GM19328 (cell line): ENCODE data around the gene KCNQ1.
"Not testable (repeated sequence)": the region's sequence is repeated elsewhere in the genome, so short reads cannot be mapped to it uniquely, and the experiment has no call there.

Experiments
- ATAC-seq: cut with Tn5 transposase; IDR thresholded peaks from one replicate; pipeline ENCODE4 v1.9.1; 2021; ENCODE audit warnings: mild to moderate bottlenecking, moderate library complexity; ENCODE audit not compliant: unreplicated experiment

Gene KCNQ1

GRCh38 chr11:2587976-2588748, 143.4 kb downstream of the KCNQ1 start:
- ATAC-seq, result no peak

- no peak for ATAC-seq
Observed at GRCh38 chr11:2588809-2589537, 144.2 kb downstream of the KCNQ1 start.

- ATAC-seq, result no peak
Observed at GRCh38 chr11:2589538-2589934, 144.7 kb downstream of the KCNQ1 start.

- no peak for ATAC-seq
Observed at GRCh38 chr11:2590131-2590964, 145.5 kb downstream of the KCNQ1 start.

GRCh38 chr11:2590965-2591754, 146.4 kb downstream of the KCNQ1 start:
- no peak for ATAC-seq

- no peak for ATAC-seq
Observed at GRCh38 chr11:2591805-2592204, 147.0 kb downstream of the KCNQ1 start.

GRCh38 chr11:2592559-2593392, 148.0 kb downstream of the KCNQ1 start:
- ATAC-seq, result no peak

- no peak for ATAC-seq
Observed at GRCh38 chr11:2593393-2593950, 148.7 kb downstream of the KCNQ1 start.

- ATAC-seq, result no peak
Observed at GRCh38 chr11:2594267-2594666, 149.5 kb downstream of the KCNQ1 start.

GRCh38 chr11:2595204-2595603, 150.4 kb downstream of the KCNQ1 start:
- no peak for ATAC-seq

GRCh38 chr11:2599561-2600189, 154.9 kb downstream of the KCNQ1 start:
- no peak for ATAC-seq

- no peak for ATAC-seq
Observed at GRCh38 chr11:2609345-2609744, 164.5 kb downstream of the KCNQ1 start.

- ATAC-seq, result no peak
Observed at GRCh38 chr11:2612884-2613571, 168.2 kb downstream of the KCNQ1 start.

- ATAC-seq, result no peak
Observed at GRCh38 chr11:2621894-2622293, 177.1 kb downstream of the KCNQ1 start.

- no peak for ATAC-seq
Observed at GRCh38 chr11:2625183-2625582, 180.4 kb downstream of the KCNQ1 start.

- no peak for ATAC-seq
Observed at GRCh38 chr11:2630679-2631078, 185.9 kb downstream of the KCNQ1 start.

- ATAC-seq, result no peak
Observed at GRCh38 chr11:2631161-2631560, 186.4 kb downstream of the KCNQ1 start.

GRCh38 chr11:2639763-2640162, 195.0 kb downstream of the KCNQ1 start:
- not testable (repeated sequence) for ATAC-seq
